ENCODE data around the gene OR9A4.

The OR9A4 gene

GRCh38 chr7:141941075-141941474 is 24.9 kb downstream of the OR9A4 start:
- no peak for TF ChIP-seq MYC (IDR thresholded peaks at IDR 0.05; ENCODE audit: low read depth, low read length)
- TF ChIP-seq POLR2A (IDR thresholded peaks at IDR 0.05; ENCODE audit: extremely low read depth, insufficient read length), result no peak
- no peak for TF ChIP-seq MAX (IDR thresholded peaks at IDR 0.05; ENCODE audit: low read depth, low read length)
- TF ChIP-seq CTCF (IDR thresholded peaks at IDR 0.05; ENCODE audit: low read depth, low read length), result no peak
- DNase-seq (ENCODE audit: low read depth), result no peak

GRCh38 chr7:141943846-141944245 is 27.6 kb downstream of the OR9A4 start:
- DNase-seq (ENCODE audit: low read depth), result no peak
- no peak overlapping the region for H3K4me3 ChIP-seq (ENCODE audit: low read depth, low read length)
- TF ChIP-seq MAX (IDR thresholded peaks at IDR 0.05; ENCODE audit: low read depth, low read length) (no peak), MYC (IDR thresholded peaks at IDR 0.05; ENCODE audit: low read depth, low read length) (no peak), CTCF (IDR thresholded peaks at IDR 0.05; ENCODE audit: low read depth, low read length) (no peak), POLR2A (IDR thresholded peaks at IDR 0.05; ENCODE audit: extremely low read depth, insufficient read length) (no peak)

More at GRCh38 chr7:141941075-141941474, 24.9 kb downstream of the OR9A4 start:
- no peak overlapping the region for H3K4me3 ChIP-seq (ENCODE audit: low read depth, low read length)

- DNase-seq (ENCODE audit: low read depth), result peak; percentile 47
- TF ChIP-seq CTCF (IDR thresholded peaks at IDR 0.05; ENCODE audit: low read depth, low read length), result no peak
- TF ChIP-seq MAX (IDR thresholded peaks at IDR 0.05; ENCODE audit: low read depth, low read length), result no peak
- no peak for TF ChIP-seq POLR2A (IDR thresholded peaks at IDR 0.05; ENCODE audit: extremely low read depth, insufficient read length)
- TF ChIP-seq MYC (IDR thresholded peaks at IDR 0.05; ENCODE audit: low read depth, low read length), result no peak
- H3K4me3 ChIP-seq (ENCODE audit: low read depth, low read length), result peak overlapping the region; percentile 3
These were observed 28.6 kb downstream of the OR9A4 start for GRCh38 chr7:141944811-141945210.

GRCh38 chr7:141945356-141945755 is 29.2 kb downstream of the OR9A4 start:
- TF ChIP-seq MYC (IDR thresholded peaks at IDR 0.05; ENCODE audit: low read depth, low read length) (no peak), MAX (IDR thresholded peaks at IDR 0.05; ENCODE audit: low read depth, low read length) (peak; percentile 47)
- DNase-seq (ENCODE audit: low read depth), result peak; percentile 96
- H3K4me3 ChIP-seq (ENCODE audit: low read depth, low read length), result peak overlapping the region; percentile 3

GRCh38 chr7:141946796-141947195 is 30.6 kb downstream of the OR9A4 start, which contains the start of gene CLEC5A:
CLEC5A (minus strand) TSS chr7:141946974; CDS start chr7:141946292, 682 bp downstream.
- H3K4me3 ChIP-seq (ENCODE audit: low read depth, low read length), result no peak within 1 kb of the TSS
- TF ChIP-seq POLR2A (IDR thresholded peaks at IDR 0.05; ENCODE audit: extremely low read depth, insufficient read length) (no peak), CTCF (IDR thresholded peaks at IDR 0.05; ENCODE audit: low read depth, low read length) (no peak), MYC (IDR thresholded peaks at IDR 0.05; ENCODE audit: low read depth, low read length) (no peak), MAX (IDR thresholded peaks at IDR 0.05; ENCODE audit: low read depth, low read length) (no peak)
- DNase-seq (ENCODE audit: low read depth), result no peak

GRCh38 chr7:141949021-141949420 is 32.8 kb downstream of the OR9A4 start:
- no peak overlapping the region for H3K4me3 ChIP-seq (ENCODE audit: low read depth, low read length)
- DNase-seq (ENCODE audit: low read depth), result peak; percentile 69
- TF ChIP-seq POLR2A (IDR thresholded peaks at IDR 0.05; ENCODE audit: extremely low read depth, insufficient read length) (no peak), MAX (IDR thresholded peaks at IDR 0.05; ENCODE audit: low read depth, low read length) (no peak), CTCF (IDR thresholded peaks at IDR 0.05; ENCODE audit: low read depth, low read length) (no peak), MYC (IDR thresholded peaks at IDR 0.05; ENCODE audit: low read depth, low read length) (no peak)

Data from NB4 (cell line).